KBM-7 (cell line): Measurements from ENCODE around the gene KRT80.

Experiments used
- DNase-seq: peaks from one replicate; pipeline ENCODE4 v3.0.0-alpha.2; 2015
- in situ Hi-C: fragments of 300-500 bp; cut with MboI; formaldehyde crosslinking; loops from 2 replicates; pipeline ENCODE4 v1.14.3; 2020; ENCODE audit warnings: low sequenced_read_pairs, low pct_unique_long_range_greater_than_20kb, mixed read lengths

KRT80 gene

GRCh38 chr12:52125476-52125900 lies 66.3 kb downstream of the KRT80 start:
- DNase-seq, result no peak
- in situ Hi-C loops, result no loop called here

GRCh38 chr12:52123487-52124186 lies 68.2 kb downstream of the KRT80 start:
- in situ Hi-C loops, result no loop called here
- DNase-seq, result peak; percentile 16

GRCh38 chr12:52122904-52123303 lies 68.9 kb downstream of the KRT80 start:
- in situ Hi-C loops, result no loop called here
- no peak for DNase-seq

DNA sequence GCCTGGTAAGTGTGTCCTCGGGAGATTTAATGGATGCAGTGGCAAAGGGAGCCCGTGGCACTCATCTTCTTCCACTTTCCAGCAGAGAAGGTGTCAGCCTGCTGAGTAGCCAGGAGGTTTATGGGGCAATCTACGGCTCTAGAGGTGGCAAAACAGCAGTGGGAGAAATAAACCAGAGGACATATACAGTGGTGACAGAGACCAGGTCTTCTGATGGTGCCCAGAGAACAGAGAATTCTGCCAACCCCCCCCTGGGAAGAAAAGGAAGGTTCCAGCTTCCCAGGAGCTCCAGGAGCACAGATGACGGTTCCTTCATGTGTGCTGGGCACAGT lies 69.3 kb downstream of the KRT80 start:
- in situ Hi-C loops, result no loop called here
- no peak for DNase-seq

- in situ Hi-C loops, result no loop called here
- DNase-seq, result peak; percentile 49
Measured at GRCh38 chr12:52121824-52122539, 69.8 kb downstream of the KRT80 start.

- in situ Hi-C loops, result no loop called here
- no peak for DNase-seq
Measured at GRCh38 chr12:52120951-52121823, 70.6 kb downstream of the KRT80 start.

- in situ Hi-C loops, result no loop called here
Measured at GRCh38 chr12:52119398-52120254, 72.2 kb downstream of the KRT80 start.

More at GRCh38 chr12:52119398-52120254, 72.2 kb downstream of the KRT80 start:
- peak; percentile 54 for DNase-seq
